ENCODE measurements around the gene SUMO3. TPM values are rescaled to one million over a fixed set of nuclear protein-coding genes. Genes with fewer than 3 reads are reported as not detected.

SUMO3 gene
- total RNA-seq, 1 experiment from 2014 or later = 70.3 TPM

DNA sequence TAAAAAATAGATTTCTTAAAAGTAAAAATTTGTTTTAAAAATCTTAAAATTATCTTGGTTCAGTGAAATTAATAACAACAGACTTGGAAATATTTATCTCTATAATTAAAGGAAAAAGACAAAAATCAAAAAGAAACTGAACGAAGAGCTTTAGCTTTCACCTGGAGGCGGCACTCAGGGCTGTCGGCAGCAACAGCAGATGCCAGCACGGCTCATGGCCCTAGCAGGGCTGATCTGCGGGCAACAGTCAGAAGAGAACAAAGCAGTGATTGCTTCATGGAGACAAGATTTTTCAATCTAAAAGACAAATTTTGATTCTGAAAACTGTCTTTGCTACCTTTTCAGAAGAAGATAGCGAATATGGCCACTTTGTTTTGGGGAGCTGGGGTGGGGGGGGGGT, 38.9 kb downstream of the SUMO3 start:
- Histone ChIP-seq H3K9me2 (replicated peaks; ENCODE audit: insufficient read depth, low read length) (no peaks in the 10 kb centered on the region), H3K4me2 (ENCODE audit: low read depth, low read length, poor library complexity, severe bottlenecking) (no peak overlapping the region), H4K20me1 (ENCODE audit: insufficient read depth, low read depth, low read length) (peaks cover 20% of the 10 kb centered on the region), H3K36me3 (ENCODE audit: insufficient read depth, low read length) (peaks cover 31% of the 10 kb centered on the region), H2AFZ (ENCODE audit: low read length) (no peak overlapping the region), H3K27ac (ENCODE audit: low read length) (no peak overlapping the region), H3K4me3 (ENCODE audit: low read length) (no peak overlapping the region), H3K9me3 (ENCODE audit: low read length) (no peaks in the 10 kb centered on the region), H3K4me1 (ENCODE audit: low read length) (peaks cover 10% of the 10 kb centered on the region), H3K9ac (ENCODE audit: low read length) (no peak overlapping the region), H3K79me2 (ENCODE audit: low read length) (peaks cover 70% of the 10 kb centered on the region), H3K27me3 (ENCODE audit: low read length) (no peaks in the 10 kb centered on the region)
- no peak for DNase-seq

DNA sequence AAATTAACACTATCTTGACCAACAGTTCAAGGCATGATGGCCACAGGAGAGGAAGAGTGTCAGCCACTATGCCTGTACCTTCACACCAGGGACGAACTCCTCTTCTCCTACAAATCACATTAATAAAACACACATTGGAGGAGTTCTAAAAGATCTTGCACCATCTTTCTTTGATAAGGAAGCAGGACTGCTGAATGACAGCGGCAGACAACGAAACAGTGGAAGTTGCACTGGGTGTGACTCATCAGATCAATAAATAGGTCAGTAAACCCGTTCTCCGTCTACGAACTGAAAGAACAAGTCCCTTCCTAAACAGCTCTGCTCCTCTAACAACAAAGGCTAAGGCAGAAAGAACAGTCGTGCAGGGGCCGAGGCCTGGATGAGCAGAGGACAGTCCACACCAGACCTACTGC, 39.4 kb downstream of the SUMO3 start:
- Histone ChIP-seq H2AFZ (ENCODE audit: low read length) (no peak overlapping the region), H3K79me2 (ENCODE audit: low read length) (peaks cover 65% of the 10 kb centered on the region), H3K4me1 (ENCODE audit: low read length) (peaks cover 15% of the 10 kb centered on the region), H3K27me3 (ENCODE audit: low read length) (no peaks in the 10 kb centered on the region), H3K9me2 (replicated peaks; ENCODE audit: insufficient read depth, low read length) (no peaks in the 10 kb centered on the region), H3K9ac (ENCODE audit: low read length) (no peak overlapping the region), H3K36me3 (ENCODE audit: insufficient read depth, low read length) (peaks cover 34% of the 10 kb centered on the region), H3K4me2 (ENCODE audit: low read depth, low read length, poor library complexity, severe bottlenecking) (no peak overlapping the region), H3K4me3 (ENCODE audit: low read length) (no peak overlapping the region), H3K9me3 (ENCODE audit: low read length) (no peaks in the 10 kb centered on the region), H3K27ac (ENCODE audit: low read length) (no peak overlapping the region), H4K20me1 (ENCODE audit: insufficient read depth, low read depth, low read length) (peaks cover 18% of the 10 kb centered on the region)
- no peak for DNase-seq

- H3K36me3 ChIP-seq (ENCODE audit: insufficient read depth, low read length) = peaks cover 34% of the 10 kb centered on the region
- H3K9me3 ChIP-seq (ENCODE audit: low read length) = no peaks in the 10 kb centered on the region
- no peaks in the 10 kb centered on the region for H3K9me2 ChIP-seq (replicated peaks; ENCODE audit: insufficient read depth, low read length)
- H3K9ac ChIP-seq (ENCODE audit: low read length) = no peak overlapping the region
- no peak for DNase-seq
- no peak overlapping the region for H3K4me2 ChIP-seq (ENCODE audit: low read depth, low read length, poor library complexity, severe bottlenecking)
- H3K27me3 ChIP-seq (ENCODE audit: low read length) = no peaks in the 10 kb centered on the region
- H3K79me2 ChIP-seq (ENCODE audit: low read length) = peaks cover 61% of the 10 kb centered on the region
- H4K20me1 ChIP-seq (ENCODE audit: insufficient read depth, low read depth, low read length) = peaks cover 13% of the 10 kb centered on the region
- no peak overlapping the region for H3K4me3 ChIP-seq (ENCODE audit: low read length)
- H3K4me1 ChIP-seq (ENCODE audit: low read length) = peaks cover 16% of the 10 kb centered on the region
- H3K27ac ChIP-seq (ENCODE audit: low read length) = no peak overlapping the region
- no peak overlapping the region for H2AFZ ChIP-seq (ENCODE audit: low read length)
Measured at GRCh38 chr21:44778094-44778493, 39.8 kb downstream of the SUMO3 start.

- Histone ChIP-seq H3K79me2 (ENCODE audit: low read length) (peaks cover 32% of the 10 kb centered on the region), H3K9ac (ENCODE audit: low read length) (no peak overlapping the region), H3K4me3 (ENCODE audit: low read length) (no peak overlapping the region), H3K9me2 (replicated peaks; ENCODE audit: insufficient read depth, low read length) (no peaks in the 10 kb centered on the region), H4K20me1 (ENCODE audit: insufficient read depth, low read depth, low read length) (peaks cover 3% of the 10 kb centered on the region; the same call in 1 of the 2 replicates), H3K4me2 (ENCODE audit: low read depth, low read length, poor library complexity, severe bottlenecking) (no peak overlapping the region), H3K27me3 (ENCODE audit: low read length) (no peaks in the 10 kb centered on the region), H2AFZ (ENCODE audit: low read length) (no peak overlapping the region), H3K9me3 (ENCODE audit: low read length) (no peaks in the 10 kb centered on the region), H3K27ac (ENCODE audit: low read length) (no peak overlapping the region), H3K36me3 (ENCODE audit: insufficient read depth, low read length) (peaks cover 31% of the 10 kb centered on the region), H3K4me1 (ENCODE audit: low read length) (peaks cover 16% of the 10 kb centered on the region)
- no peak for DNase-seq
Measured at GRCh38 chr21:44774972-44775371, 42.9 kb downstream of the SUMO3 start.

DNA sequence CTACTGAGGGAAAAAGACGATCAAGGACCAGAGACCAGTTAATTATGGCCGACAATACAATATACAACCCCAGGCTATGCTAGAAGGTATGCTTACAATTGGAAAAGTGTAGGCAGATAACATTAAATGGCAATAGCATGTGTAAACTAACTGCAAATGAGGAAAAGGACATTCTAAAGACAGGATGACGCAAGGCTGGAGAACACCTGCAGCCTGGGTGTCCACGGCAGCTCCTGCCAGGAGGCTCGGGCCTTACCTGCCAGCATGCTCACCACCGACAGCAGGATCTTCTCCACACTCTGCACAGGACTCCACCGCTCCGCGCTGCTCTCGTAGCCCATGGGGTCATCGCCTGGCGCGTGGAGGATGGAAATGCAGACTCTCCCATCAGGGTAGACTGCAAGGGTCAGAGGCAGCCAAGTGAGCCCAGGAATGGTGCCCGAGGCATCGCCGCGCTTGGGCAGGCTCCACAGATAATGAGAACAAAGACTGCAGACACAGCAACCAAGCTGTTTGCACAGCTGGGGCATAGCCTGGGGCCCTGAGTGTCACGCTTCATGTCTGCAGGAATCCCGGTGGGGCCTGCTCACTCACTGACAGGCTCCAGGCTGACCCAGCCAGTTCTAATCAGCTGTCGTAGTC, 44.5 kb downstream of the SUMO3 start:
- no peaks in the 10 kb centered on the region for H3K9me3 ChIP-seq (ENCODE audit: low read length)
- H4K20me1 ChIP-seq (ENCODE audit: insufficient read depth, low read depth, low read length) = peaks cover 9% of the 10 kb centered on the region; the same call in 1 of the 2 replicates
- no peaks in the 10 kb centered on the region for H3K9me2 ChIP-seq (replicated peaks; ENCODE audit: insufficient read depth, low read length)
- H3K4me3 ChIP-seq (ENCODE audit: low read length) = no peak overlapping the region
- peaks cover 21% of the 10 kb centered on the region for H3K79me2 ChIP-seq (ENCODE audit: low read length)
- no peak for DNase-seq
- no peak overlapping the region for H3K4me2 ChIP-seq (ENCODE audit: low read depth, low read length, poor library complexity, severe bottlenecking)
- H3K27me3 ChIP-seq (ENCODE audit: low read length) = no peaks in the 10 kb centered on the region
- peaks cover 16% of the 10 kb centered on the region for H3K4me1 ChIP-seq (ENCODE audit: low read length)
- no peak overlapping the region for H3K9ac ChIP-seq (ENCODE audit: low read length)
- peaks cover 31% of the 10 kb centered on the region for H3K36me3 ChIP-seq (ENCODE audit: insufficient read depth, low read length)
- no peak overlapping the region for H2AFZ ChIP-seq (ENCODE audit: low read length)
- no peak overlapping the region for H3K27ac ChIP-seq (ENCODE audit: low read length)

GRCh38 chr21:44771896-44772525, 45.9 kb downstream of the SUMO3 start:
- Histone ChIP-seq H3K9me3 (ENCODE audit: low read length) (no peaks in the 10 kb centered on the region), H3K4me3 (ENCODE audit: low read length) (no peak overlapping the region), H4K20me1 (ENCODE audit: insufficient read depth, low read depth, low read length) (peaks cover 15% of the 10 kb centered on the region; the same call in 1 of the 2 replicates), H3K4me1 (ENCODE audit: low read length) (peaks cover 16% of the 10 kb centered on the region), H3K4me2 (ENCODE audit: low read depth, low read length, poor library complexity, severe bottlenecking) (no peak overlapping the region), H2AFZ (ENCODE audit: low read length) (no peak overlapping the region), H3K79me2 (ENCODE audit: low read length) (peaks cover 9% of the 10 kb centered on the region; the same call in 1 of the 2 replicates), H3K27ac (ENCODE audit: low read length) (no peak overlapping the region), H3K27me3 (ENCODE audit: low read length) (no peaks in the 10 kb centered on the region), H3K9me2 (replicated peaks; ENCODE audit: insufficient read depth, low read length) (no peaks in the 10 kb centered on the region), H3K9ac (ENCODE audit: low read length) (no peak overlapping the region), H3K36me3 (ENCODE audit: insufficient read depth, low read length) (peaks cover 24% of the 10 kb centered on the region)
- no peak for DNase-seq

DNA sequence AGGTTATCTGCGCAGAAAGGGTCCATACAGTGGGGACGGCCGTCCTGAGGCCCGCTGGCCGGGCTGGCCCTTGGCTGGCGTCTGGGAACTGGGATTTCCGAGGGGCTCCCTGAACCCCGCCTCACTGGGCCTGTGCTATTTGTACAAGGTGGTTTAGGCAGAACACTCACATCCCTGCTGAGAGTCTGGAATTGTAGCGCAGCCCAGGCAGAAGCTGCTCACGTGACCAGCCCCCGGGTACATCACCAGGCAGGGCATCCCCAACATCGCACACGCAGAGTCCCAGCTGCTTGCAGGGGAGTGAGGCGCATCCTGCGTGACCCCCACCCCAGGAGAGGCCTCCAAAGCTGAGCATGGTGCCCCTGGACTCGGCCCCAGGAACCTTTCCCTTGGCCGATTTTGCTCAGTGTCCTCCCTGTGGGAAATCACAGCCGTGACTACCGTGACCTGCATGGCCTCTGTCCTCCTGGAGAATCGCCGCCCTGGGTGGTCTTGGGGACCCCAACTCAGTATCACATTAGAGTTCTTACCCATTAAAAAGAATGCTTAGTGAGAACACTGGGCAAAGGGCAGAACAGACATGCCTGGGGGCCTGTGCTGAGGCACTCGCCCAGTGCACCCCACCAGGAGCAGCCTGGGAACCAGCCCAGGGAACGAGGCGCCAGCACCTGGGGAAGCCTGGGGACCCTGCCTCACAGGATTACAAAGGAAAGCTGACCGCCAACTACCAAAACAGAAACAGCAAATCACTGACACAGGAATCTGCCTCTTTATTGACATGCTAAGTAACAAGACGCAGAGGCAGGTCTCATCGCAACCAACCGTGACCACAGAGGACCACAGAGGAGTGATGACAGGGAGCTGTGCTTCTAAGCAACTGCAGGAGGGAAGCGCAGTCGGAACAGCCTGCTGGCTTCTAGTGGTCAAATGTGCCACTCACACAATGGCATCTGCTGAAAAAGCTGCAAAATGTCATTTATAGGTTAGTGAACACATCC, 49.7 kb downstream of the SUMO3 start:
- Histone ChIP-seq H3K27me3 (ENCODE audit: low read length) (no peaks in the 10 kb centered on the region), H3K4me2 (ENCODE audit: low read depth, low read length, poor library complexity, severe bottlenecking) (no peak overlapping the region), H3K79me2 (ENCODE audit: low read length) (no peaks in the 10 kb centered on the region), H4K20me1 (ENCODE audit: insufficient read depth, low read depth, low read length) (peaks cover 20% of the 10 kb centered on the region; the same call in 1 of the 2 replicates), H3K9me3 (ENCODE audit: low read length) (no peaks in the 10 kb centered on the region), H2AFZ (ENCODE audit: low read length) (no peak overlapping the region), H3K36me3 (ENCODE audit: insufficient read depth, low read length) (peaks cover 6% of the 10 kb centered on the region), H3K9me2 (replicated peaks; ENCODE audit: insufficient read depth, low read length) (no peaks in the 10 kb centered on the region), H3K4me3 (ENCODE audit: low read length) (no peak overlapping the region), H3K4me1 (ENCODE audit: low read length) (peaks cover 4% of the 10 kb centered on the region), H3K9ac (ENCODE audit: low read length) (no peak overlapping the region), H3K27ac (ENCODE audit: low read length) (no peak overlapping the region)
- no peak for DNase-seq

All from Karpas-422 (cell line).